Large intestine (tissue), 3 donors: ENCODE data around the gene NFASC. TPM values are rescaled to one million over a fixed set of nuclear protein-coding genes. Genes with fewer than 3 reads are reported as not detected.

Source experiments
- DNase-seq, 2 donors: peaks; one replicate each; pipeline versions ENCODE4 v3.0.0 to v3.0.0-alpha.2; 2013
- H3K27ac ChIP-seq: one replicate; pipeline ENCODE4 v1.5.1; 2013; ENCODE audit warnings: low read length
- H3K27me3 ChIP-seq: 2 replicates; pipeline ENCODE4 v1.6.1; 2013; ENCODE audit warnings: low read length; ENCODE audit not compliant: control insufficient read depth, insufficient read depth
- H3K36me3 ChIP-seq: 2 replicates; pipeline ENCODE4 v1.6.1; 2013; ENCODE audit warnings: low read length; ENCODE audit not compliant: control insufficient read depth, insufficient read depth
- H3K4me1 ChIP-seq: one replicate; pipeline ENCODE4 v1.6.1; 2013; ENCODE audit warnings: low read length; ENCODE audit not compliant: control insufficient read depth, insufficient read depth
- H3K4me3 ChIP-seq: one replicate; pipeline ENCODE4 v1.5.1; 2013; ENCODE audit warnings: low read length
- H3K9me3 ChIP-seq: one replicate; pipeline ENCODE4 v1.6.1; 2013; ENCODE audit warnings: mild to moderate bottlenecking, low read depth, low read length, moderate library complexity; ENCODE audit not compliant: control insufficient read depth
- WGBS: methylation state at CpG from one replicate; pipeline ENCODE4 v1.1.5; 2013; ENCODE audit warnings: low lambda C conversion rate; ENCODE audit not compliant: insufficient coverage; 5-methylcytosine and 5-hydroxymethylcytosine counted together
- polyA plus RNA-seq: library from polyadenylated mRNA; unstranded; fragments of 120-200 nt; gene quantifications from one replicate; pipeline ENCODE4 v1.2.1, GENCODE V29; 2013

The NFASC gene
- polyA plus RNA-seq, 1 donor, result 10.1 TPM

- peaks cover 6% of the 10 kb centered on the region for H3K27me3 ChIP-seq
- H3K27ac ChIP-seq, result no peak overlapping the region
- no peak overlapping the region for H3K4me3 ChIP-seq
- 83% methylated on average over 1 of the region's 2 CpGs for WGBS
- no peak for DNase-seq
- no peaks in the 10 kb centered on the region for H3K36me3 ChIP-seq
- H3K4me1 ChIP-seq, result no peaks in the 10 kb centered on the region
- no peaks in the 10 kb centered on the region for H3K9me3 ChIP-seq
Measured at GRCh38 chr1:204900721-204901120, 30.1 kb downstream of the NFASC start.

GRCh38 chr1:204902671-204903070, 32.0 kb downstream of the NFASC start:
- no peaks in the 10 kb centered on the region for H3K36me3 ChIP-seq
- no peak for DNase-seq
- H3K4me1 ChIP-seq, result no peaks in the 10 kb centered on the region
- WGBS, result 75% methylated on average over 3 of the region's 6 CpGs
- H3K9me3 ChIP-seq, result no peaks in the 10 kb centered on the region
- no peak overlapping the region for H3K4me3 ChIP-seq
- peaks cover 6% of the 10 kb centered on the region for H3K27me3 ChIP-seq
- H3K27ac ChIP-seq, result no peak overlapping the region

- whole genome bisulfite sequencing, result no CpG with 5 or more reads among the region's 7 CpGs
- Histone ChIP-seq H3K27ac (no peak overlapping the region), H3K36me3 (no peaks in the 10 kb centered on the region), H3K4me3 (no peak overlapping the region), H3K9me3 (no peaks in the 10 kb centered on the region), H3K27me3 (peaks cover 2% of the 10 kb centered on the region), H3K4me1 (no peaks in the 10 kb centered on the region)
- DNase-seq, result no peak
Measured at GRCh38 chr1:204904228-204904810, 33.7 kb downstream of the NFASC start.

- Histone ChIP-seq H3K27me3 (no peaks in the 10 kb centered on the region), H3K27ac (no peak overlapping the region), H3K4me3 (no peak overlapping the region), H3K9me3 (no peaks in the 10 kb centered on the region), H3K4me1 (no peaks in the 10 kb centered on the region), H3K36me3 (no peaks in the 10 kb centered on the region)
- WGBS, result 100% methylated on average over 2 of the region's 3 CpGs
- no peak for DNase-seq
Measured at GRCh38 chr1:204909109-204909508, 38.4 kb downstream of the NFASC start.

- Histone ChIP-seq H3K4me3 (no peak overlapping the region), H3K36me3 (no peaks in the 10 kb centered on the region), H3K27me3 (no peaks in the 10 kb centered on the region), H3K4me1 (peaks cover 6% of the 10 kb centered on the region), H3K9me3 (no peaks in the 10 kb centered on the region), H3K27ac (no peak overlapping the region)
- WGBS, result no CpG with 5 or more reads among the region's 5 CpGs
- DNase-seq, result peak in 1 of 2 donors; percentile 49
Measured at GRCh38 chr1:204915861-204916495, 45.3 kb downstream of the NFASC start.

- Histone ChIP-seq H3K36me3 (no peaks in the 10 kb centered on the region), H3K4me1 (peaks cover 6% of the 10 kb centered on the region), H3K9me3 (no peaks in the 10 kb centered on the region), H3K27ac (no peak overlapping the region), H3K4me3 (no peak overlapping the region), H3K27me3 (no peaks in the 10 kb centered on the region)
- WGBS, result 100% methylated on average over 1 of the region's 2 CpGs
- DNase-seq, result no peak
Measured at GRCh38 chr1:204917802-204918201, 47.1 kb downstream of the NFASC start.

GRCh38 chr1:204920511-204920910, 49.8 kb downstream of the NFASC start:
- Histone ChIP-seq H3K4me3 (no peak overlapping the region), H3K4me1 (peaks cover 6% of the 10 kb centered on the region), H3K27ac (no peak overlapping the region), H3K9me3 (no peaks in the 10 kb centered on the region), H3K27me3 (peaks cover under 1% of the 10 kb centered on the region), H3K36me3 (no peaks in the 10 kb centered on the region)
- WGBS, result no CpG with 5 or more reads among the region's 3 CpGs
- no peak for DNase-seq

GRCh38 chr1:204920967-204921366, 50.3 kb downstream of the NFASC start:
- DNase-seq, result no peak
- no peak overlapping the region for H3K27ac ChIP-seq
- WGBS, result no CpG with 5 or more reads among the region's 7 CpGs

GRCh38 chr1:204921855-204922516, 51.3 kb downstream of the NFASC start:
- Histone ChIP-seq H3K9me3 (no peaks in the 10 kb centered on the region), H3K36me3 (no peaks in the 10 kb centered on the region), H3K4me1 (no peaks in the 10 kb centered on the region), H3K27me3 (peaks cover 2% of the 10 kb centered on the region), H3K27ac (no peak overlapping the region), H3K4me3 (no peak overlapping the region)
- no peak for DNase-seq
- WGBS, result no CpG with 5 or more reads among the region's 15 CpGs

More at GRCh38 chr1:204920967-204921366, 50.3 kb downstream of the NFASC start:
- Histone ChIP-seq H3K36me3 (no peaks in the 10 kb centered on the region), H3K4me1 (peaks cover 1% of the 10 kb centered on the region), H3K4me3 (no peak overlapping the region), H3K9me3 (no peaks in the 10 kb centered on the region), H3K27me3 (peaks cover 2% of the 10 kb centered on the region)

GRCh38 chr1:204923201-204923600, 52.5 kb downstream of the NFASC start:
- Histone ChIP-seq H3K27me3 (peaks cover 2% of the 10 kb centered on the region), H3K27ac (no peak overlapping the region), H3K4me1 (no peaks in the 10 kb centered on the region), H3K9me3 (no peaks in the 10 kb centered on the region), H3K4me3 (no peak overlapping the region), H3K36me3 (no peaks in the 10 kb centered on the region)
- 80% methylated on average over 1 of the region's 10 CpGs for WGBS
- DNase-seq, result no peak
